Limb (tissue), 2 donors: ENCODE measurements around the gene UBTF.
A peak's percentile ranks its signal among the peaks of the same experiment; 100 is the strongest.

Experiments
- DNase-seq, 2 donors: peaks; one replicate each; pipeline ENCODE4 v3.0.0-alpha.2; 2016; ENCODE audit errors: extremely low spot score in 2 of 2

The UBTF gene

DNA sequence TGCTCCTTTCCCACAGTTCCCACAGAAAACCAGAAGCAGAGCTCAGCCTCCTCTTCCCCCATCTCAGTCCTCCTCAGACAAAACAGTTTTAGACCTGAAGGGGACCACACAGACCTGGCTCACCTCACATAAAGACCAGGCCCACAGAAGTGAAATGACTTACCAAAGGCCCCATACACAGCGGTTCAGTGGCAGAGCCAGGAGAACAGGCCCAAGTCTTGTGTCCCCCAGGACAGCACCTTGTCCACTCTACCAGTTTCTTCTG, 5.3 kb downstream of the UBTF start:
- DNase-seq = no peak

DNA sequence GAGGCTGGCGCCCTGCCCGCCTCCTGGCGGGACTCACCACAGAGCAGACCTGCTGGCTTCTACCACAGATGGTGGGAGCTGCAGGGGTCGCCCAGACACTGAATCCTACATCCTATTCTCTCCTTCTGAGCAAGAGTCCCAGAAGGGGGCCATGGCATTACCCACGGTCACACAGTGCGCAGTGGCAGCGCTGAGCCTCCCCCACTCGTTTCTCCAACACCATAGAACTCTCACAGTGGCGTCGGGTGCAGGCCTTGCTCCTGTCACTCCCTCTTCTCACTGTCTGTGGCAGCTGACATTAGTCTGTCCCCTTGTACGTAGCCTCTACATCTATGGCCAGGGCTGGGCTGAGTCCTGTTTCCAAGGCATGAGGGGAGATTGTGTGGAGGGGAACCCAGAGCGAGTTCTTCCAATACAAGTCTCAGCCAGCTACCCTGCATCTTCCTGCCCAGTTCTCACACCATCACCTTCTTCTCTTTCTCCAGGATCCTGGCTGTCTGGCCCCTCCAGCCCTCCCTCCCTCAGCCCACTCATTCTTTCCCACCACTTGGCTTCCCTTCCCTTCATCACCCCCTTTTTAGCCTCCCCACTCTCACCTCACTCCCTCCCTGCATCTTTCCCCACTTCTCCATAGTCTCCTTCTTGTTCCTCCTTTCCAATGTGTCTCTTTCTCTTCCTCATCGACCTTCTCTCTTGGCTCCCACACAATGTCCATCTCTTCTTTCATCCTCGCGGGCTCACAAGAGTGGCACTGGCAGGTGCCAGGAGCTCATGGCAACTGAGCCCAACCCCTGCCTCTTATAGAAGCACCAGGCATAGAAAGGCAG, 5.9 kb downstream of the UBTF start:
- peak in 1 of 2 donors; percentile 31 for DNase-seq

DNA sequence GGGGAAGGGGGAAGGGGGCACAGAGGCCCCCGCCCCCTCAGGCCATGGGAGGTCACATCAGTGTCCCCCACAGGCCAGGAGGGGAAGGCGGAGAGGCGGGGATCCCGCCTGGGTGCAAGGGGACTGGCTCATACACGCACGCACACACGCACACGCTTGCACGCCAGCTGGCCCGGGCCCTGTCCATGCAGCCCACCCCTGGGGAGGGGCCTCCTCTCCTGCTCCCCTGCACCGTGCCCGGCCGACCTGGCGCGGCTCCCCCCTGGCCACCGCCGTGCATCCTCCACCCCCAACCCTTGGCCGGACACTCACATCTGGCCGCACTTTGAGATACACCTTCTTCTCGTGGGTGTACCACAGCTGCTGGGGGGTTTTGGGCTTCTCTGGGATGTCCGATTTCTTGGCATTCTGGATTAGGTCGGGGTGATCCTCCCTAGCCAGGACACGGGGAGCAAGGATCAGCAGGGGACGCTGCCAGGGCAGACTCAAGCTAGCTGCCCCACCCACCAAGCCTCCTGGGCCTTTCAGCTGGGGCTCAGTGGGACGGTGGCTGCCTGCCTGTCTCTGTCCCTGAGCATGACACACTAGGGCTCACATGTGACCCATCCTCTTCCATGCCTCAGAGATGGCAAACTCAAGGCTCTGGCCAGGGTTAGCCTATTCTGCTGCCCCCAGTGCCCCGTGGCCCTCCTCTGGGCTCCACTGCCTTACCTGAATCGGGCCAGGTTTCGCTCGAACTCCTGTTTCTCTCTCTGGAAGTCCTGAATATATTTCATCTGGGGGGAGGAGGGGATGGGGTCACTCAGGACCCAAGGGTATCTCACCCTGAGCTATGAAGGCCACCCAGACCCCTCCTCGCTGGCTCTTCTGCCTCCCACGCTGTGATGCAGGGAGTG, 6.7 kb downstream of the UBTF start:
- peak in 1 of 2 donors; percentile 38 for DNase-seq

DNA sequence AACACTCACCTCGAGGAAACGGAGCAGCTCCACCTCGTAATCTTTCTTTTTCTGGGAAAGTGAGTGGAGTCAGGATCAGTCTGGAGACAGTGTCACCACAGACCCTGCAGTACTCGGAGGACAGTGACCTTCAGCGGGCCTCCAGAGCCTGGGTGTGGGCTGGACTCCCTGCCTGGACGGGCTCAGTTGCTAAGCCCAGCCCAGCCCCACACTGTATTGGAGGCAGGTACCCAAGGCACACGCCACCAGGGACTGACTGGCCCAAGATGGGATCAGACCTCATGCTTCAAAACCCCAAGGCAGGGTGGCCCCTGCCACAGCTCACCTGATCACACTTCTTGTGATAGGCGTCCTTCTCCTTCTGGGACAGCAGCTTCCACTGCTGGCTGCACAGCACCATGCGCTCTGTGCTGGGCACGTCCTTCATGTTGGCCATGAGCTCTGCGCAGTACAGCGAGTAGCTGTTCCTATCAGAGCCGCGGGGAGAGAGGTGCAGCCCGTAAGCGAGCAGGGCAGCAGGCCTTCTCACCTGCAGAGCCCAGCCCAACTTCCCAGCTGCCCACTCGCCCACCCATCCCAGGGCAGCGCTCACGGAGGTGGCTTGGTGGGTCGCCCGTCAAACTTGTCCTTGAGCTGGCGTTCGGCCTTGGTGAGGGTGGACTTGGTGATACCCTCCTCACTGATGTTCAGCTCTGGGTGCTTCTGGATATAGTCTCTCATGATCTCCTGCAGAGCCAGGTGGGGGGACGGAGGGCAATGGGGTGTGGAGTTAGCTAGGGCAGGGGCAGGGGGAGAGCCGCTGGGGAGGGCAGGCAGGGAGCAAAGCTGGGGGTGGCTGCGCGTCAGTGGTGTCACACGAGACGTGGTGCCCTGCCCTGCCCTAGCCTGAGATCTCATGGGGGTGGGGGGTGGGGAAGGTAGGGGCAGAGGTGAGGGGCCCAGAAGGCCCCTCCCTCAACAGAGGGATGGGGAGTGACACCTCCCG, 7.9 kb downstream of the UBTF start:
- peak in 1 of 2 donors; percentile 30 for DNase-seq

DNA sequence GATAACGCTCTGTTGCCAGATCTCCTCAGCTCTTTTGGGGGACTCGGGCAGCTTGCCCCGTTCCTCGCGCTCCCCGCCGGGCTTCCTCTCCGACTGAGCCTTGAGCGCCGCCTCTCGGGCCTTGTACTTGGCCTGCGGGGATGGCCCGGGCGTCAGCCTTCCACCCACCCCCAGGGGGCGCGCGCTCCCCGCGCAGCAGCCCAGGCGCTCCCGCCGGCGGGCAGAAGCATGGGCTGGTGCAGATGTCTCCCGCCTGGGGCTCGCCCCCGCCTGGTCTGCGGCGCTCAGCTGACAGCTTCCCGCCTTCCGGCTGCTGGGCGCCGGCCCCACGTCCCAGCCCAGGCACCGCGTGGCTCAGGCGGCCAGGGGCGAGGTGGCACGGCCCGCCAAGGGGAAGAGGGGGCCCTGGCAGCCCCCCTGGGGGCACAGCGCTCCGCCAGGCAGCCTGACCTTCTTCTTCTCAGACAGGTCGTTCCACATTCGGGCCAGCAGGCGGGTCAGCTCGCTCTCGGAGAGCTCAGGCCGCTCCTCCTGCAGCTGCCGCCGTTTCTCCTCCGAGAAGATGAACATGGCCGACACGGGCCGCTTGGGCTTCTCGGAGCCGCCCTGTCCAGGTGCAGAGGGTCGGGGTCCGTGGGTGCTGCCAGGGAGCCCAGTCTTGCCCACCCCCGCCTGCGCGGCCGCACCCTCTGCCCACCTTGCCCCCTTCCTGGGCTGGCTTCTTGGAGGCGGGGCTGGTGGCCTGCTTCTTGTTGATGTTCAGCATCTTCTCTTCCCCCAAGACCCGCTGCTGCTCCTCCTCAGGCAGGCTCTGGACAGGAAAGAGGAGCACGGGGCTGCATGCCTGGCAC, 8.9 kb downstream of the UBTF start:
- DNase-seq = peak; percentile 83 to 87

DNA sequence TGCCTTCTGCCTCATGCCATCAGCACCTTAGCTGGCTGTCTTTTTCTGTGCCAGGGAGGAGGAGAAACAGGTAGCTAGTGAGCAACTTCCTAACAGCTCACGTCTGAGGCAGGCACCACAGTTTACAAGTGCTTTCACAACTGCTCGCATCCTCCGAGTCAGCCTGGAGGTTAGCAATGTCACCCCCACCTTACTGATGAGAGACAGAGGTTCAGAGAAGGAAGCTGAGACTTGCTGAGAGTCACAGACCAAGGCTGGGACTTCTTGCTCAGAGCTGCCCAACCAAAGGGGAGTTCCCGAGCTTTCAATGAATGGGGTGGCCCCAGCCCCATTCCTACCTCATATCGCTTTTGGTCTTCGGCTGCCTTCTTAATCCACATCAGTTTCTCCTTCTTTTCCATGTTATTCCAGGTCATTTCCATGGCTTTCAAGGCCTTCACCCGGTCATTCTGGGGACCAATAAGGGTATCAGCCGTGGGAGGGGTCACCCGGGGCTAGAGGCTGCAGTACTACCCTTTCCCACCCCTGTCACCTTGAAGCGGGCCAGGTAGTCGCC, 9.6 kb downstream of the UBTF start:
- peak in 1 of 2 donors; percentile 23 for DNase-seq

DNA sequence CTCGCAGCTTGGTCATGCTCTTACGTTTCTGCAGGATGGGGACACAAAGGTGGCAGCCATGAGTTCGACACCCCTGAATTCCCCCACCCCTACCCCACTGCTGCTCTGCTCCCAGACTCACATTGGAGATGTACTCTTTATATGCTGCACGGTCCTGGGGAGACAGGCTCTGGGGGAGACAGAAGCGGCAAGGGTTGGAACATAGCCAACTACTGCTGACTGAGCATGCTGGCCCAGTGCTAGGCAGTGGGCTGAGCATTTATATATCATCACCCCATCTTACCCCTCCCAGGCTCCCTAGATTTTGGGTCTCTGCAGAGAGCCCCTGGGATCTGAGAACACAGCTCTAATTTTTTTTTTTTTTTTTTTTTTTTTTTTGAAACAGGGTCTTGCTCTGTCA, 11.7 kb downstream of the UBTF start:
- DNase-seq = no peak

DNA sequence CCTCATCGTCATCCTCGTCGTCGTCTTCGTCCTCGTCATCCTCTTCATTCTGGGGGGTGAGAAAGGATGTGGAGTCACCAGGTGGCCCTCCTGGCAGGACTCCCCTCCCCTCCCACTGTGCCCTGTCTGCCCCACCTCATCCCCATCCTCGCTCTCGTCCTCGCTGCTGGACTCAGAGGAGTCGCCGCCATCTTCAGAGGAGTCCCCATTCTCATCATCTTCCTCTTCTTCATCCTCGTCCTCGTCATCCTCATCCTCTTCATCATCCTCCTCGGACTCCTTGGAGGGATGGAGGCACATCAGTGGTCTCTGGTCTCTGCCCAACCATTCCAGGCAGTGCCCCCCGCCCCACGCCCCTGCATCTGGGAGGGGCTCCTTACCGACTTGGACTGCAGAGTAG, 12.2 kb downstream of the UBTF start:
- no peak for DNase-seq

DNA sequence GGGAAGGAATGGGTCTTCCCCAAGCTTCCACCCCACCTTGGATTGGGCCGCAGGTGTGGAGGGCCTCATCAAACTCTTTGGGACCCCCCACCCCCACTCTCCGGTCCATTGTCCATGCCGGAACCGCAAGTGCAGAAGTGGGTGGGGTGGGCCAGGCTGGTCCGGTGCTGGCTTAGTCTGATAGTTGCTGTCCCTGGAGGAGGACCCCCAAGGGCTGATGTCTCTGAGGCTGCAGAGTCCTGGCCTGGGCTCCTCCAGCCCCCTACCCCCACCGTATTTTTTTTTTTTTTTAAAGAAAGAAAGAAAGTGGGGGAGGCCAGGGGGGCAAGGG, 12.7 kb downstream of the UBTF start:
- DNase-seq = no peak

DNA sequence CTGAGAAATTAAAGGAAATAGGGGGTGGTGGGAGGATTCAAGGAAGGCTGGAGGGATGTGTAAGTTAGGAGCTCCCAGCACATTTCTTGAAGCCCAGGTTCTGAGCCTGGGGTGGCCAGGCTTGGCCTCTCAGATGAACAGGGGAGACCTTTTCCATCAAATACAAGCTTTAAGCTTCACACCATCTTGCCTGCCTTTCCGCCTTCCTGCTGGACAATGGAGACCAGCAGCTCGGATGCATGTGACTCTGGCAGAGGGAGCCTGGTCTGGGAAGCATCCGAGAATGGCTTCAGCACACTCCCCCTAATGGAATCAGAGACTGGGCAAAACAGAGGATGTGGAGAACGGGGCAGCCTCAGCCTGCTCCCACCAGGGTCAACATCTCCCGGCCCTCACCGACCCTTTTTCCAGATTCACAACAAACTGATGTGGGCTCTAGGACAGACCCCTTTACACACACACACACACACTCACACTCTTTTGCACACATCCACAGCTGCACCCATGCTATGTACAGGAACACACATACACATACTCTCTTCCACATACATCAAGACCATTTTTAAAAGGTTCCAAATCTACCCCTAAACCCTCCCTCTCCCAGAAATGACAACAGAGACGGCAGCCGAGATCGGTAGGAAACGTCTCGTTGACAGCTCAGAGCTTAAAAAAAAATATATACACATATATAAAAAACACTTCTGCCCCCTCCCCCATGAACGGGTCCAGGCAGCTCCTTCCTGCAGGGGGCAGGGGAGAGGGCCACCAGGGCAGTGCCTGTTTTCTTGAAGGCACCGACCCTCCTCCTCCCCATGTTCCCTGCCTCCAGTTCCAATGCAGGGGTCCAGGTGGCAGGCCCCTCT, 13.3 kb downstream of the UBTF start:
- no peak for DNase-seq

DNA sequence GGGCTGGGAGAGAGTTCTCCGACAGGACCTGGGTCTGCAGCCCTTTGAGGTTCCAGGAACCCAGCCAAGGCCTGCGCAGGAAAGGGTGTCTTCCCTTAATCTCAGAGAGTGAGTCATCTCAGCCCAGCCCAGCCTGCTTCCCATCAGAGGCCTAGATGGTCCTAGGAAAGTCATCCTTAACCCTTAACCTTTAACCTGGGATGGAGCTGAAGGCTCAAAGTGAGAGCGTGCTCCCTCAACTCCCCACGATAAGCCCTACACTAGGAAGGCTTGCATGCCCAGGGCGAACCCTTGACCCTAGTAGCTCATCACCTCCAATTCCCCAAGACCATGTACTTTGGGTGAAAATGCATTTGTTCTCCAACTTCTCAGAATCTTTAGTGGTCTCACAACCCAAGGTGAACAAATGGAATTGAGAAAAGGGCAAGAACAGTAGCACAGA, 15.0 kb downstream of the UBTF start:
- no peak for DNase-seq

DNA sequence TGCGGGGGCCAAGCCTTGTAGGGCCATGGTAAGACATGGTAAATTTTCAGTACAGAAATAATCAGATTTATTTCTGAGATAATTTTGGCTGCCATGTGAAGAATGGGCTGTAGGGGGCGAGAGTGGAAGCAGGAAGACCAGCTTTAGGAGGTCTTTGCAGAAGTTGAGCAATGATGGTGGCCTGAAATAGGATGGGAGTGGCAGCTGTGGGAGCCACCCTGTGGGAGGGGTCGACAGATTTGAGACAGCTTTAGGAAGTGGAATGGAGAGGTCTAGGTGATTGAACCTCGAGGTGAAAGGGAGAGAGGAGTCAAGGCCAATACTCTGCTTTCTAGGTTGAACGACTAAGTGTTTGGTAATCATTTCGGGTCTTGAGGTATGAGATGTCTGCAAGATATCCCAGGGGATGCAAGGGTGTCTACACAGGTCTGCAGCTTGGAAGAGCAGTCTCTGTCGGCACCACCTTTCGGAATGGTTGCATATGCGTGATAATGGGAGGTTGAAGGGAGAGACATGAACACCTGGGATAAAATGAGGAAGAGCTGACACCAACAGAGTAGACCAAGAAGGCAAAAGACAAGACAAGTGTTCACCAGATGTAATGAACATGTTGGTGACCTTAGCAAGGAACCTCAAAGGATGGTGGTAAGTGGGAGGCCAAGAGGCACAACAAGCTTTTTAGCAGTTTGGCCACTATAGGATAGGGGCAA, 15.6 kb downstream of the UBTF start:
- DNase-seq = peak; percentile 33 to 50

DNA sequence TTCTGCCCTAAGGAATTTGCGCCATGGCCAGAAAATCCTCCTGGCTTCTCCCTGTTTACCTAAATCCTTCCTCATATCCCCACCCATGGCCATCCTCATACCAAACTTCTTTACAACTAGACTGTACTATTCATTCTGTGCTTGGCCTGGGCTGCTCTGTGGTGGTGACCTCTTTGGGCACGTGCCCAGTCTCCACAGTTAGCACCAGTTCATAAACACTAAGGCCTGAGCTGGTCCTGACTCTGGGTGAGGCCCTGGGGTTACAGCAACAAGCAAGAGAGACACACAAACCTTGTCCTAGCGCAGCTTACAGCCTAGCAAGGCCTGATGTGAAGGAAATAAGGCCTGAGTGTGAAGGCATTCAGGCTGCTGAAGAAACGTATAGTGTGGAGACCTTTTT, 16.7 kb downstream of the UBTF start:
- no peak for DNase-seq

DNA sequence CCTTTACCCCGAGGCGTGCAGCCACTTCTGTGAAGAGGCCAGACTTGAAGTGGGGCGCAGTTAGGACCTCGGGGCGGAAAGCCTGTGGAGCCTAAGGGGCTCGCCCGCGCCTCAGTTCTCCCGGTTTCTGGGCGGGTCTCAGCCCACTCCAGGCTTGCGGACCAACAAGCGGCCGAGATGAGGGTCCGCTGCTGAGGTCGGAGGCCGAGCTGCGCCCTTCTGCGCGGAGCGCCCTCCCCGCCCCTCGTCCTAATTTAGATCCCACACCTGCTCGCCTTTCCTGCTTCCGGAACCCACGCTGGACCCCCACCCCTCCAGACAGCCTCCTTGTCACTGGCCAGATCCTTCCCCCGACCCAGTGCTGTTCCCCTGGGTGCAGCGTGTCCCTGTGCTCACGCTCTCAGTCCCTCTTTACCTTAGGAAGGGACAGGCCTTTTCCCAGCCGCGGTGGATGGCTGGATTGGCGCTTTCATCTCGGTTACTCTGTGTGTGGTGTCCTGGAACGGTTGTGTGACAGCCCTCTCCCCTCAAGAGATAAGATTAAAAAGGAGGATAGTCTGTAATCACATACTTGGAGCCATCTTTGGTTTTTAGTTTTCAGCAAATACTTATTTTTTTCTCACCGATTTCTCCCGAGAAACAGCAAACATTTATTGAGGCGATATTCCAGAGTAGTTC, 18.9 kb downstream of the UBTF start:
- no peak for DNase-seq

DNA sequence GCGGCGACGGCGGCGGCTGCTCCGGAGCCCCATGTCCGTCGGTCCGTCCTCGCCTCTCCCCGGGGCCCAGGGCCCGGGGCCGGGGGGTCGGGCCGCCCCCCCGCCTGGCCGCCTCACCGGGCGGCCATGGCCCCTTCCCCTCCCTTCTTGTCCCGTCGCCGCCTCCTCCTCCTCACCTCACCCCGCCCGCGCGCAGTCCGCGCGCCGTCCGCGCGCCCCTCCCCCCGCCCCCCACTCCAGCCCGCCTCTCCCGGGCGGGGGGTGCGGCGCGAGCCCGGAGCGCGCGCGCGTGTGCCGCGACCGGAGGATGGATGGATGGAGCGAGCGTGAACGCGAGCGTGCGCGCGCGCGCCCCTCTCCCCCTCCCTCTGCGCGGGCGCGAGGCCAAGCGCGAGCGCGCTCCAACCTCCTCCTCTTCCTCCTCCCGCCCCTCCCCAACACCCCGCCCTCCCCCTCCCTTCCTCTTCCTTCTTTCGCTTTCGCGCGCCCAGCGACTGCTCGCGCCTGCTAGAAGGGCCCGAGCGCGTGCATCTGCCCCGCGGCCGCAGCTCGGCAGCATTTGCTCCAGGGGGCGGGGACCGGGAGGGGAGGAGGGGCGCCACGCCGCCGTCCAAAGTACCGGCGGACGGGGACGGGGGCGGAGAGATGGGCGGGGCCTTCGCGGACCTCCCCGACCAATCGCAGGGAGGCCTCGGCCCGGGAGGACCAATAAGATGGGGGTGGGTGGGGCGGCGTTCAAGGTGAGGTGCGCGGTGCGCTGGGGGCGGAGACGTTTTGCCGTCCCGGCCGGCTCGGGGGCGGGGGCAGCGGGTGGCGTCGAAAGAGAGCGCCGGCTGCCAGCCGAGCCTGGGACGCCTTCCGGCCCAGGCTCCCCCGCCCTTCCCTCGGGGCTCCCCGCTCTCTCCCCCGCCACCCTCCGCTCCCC, 19.7 kb downstream of the UBTF start, which contains the start of gene ATXN7L3:
TSS of gene ATXN7L3 (minus strand) at position 332 of the 925 bp plus-strand sequence. CDS start 1,814 bp downstream, outside the sequence.
- DNase-seq = peak; percentile 99

DNA sequence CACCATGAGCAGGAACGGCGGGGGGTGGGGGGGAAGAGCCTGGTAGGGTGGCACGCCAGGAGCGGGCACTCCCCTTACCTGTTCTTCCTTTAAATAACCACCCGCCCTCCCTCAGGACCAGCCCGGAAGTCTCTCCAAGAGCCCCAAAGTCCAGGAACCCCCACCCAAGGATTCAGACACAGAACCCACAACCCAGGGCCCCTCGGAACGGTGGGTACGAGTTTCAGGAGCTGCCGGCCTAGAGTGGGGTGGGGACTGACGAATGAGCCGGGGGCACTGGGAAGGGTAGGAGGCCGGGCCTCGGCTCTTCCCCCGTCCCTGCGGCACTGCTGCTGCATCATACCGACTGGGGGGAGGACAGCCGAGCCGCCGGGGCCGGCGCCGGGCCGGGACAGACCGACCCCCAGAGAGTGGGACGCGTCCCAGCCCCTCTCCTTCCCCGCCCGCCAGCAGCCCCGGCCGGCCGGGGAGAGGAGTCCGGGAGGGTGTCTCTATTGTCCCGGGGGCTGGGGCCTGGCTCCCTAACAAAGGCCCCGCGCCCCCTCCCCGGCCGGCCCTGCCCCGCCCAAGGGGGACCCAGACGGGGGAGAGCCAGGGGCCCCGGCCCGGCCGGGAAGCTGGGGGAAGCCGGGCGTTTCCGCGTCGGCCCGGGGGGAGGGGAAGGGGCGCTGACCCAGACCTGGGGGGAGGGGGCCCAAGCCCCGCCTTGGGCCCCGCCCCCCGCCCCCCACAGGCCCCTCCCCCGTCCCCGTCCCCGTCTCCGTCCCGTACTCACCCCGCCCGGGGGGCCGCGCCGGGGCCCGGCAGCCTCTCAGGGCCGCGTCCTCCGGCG, 20.5 kb downstream of the UBTF start:
- peak; percentile 52 to 91 for DNase-seq
